IMR-90 (cell line): ENCODE results near the gene PDE11A.
A peak's percentile ranks its signal among the peaks of the same experiment; 100 is the strongest.

Source experiments
- BHLHE40 ChIP-seq: fragments of 150-350 bp; IDR thresholded peaks from 2 replicates; pipeline ENCODE4 v1.6.1; 2016; ENCODE audit warnings: mild to moderate bottlenecking, low read depth, low read length
- CEBPB ChIP-seq: IDR thresholded peaks from 2 replicates; pipeline ENCODE4 v1.6.1; 2012; ENCODE audit warnings: low read depth, low read length, improper control_type of control experiment
- CHD1 ChIP-seq: IDR thresholded peaks from 2 replicates; pipeline ENCODE4 v1.6.1; 2012; ENCODE audit warnings: low read depth, low read length, improper control_type of control experiment
- CTCF ChIP-seq: conservative IDR thresholded peaks from 2 replicates; pipeline ENCODE4 v1.5.1; 2012; ENCODE audit warnings: mild to moderate bottlenecking, low read depth, low read length, improper control_type of control experiment
- FOS ChIP-seq: fragments of 150-350 bp; IDR thresholded peaks from 2 replicates; pipeline ENCODE4 v1.6.1; 2016; ENCODE audit warnings: low read depth, low read length
- MAFK ChIP-seq: IDR thresholded peaks from 2 replicates; pipeline ENCODE4 v1.6.1; 2012; ENCODE audit warnings: low read depth, low read length, improper control_type of control experiment
- MAZ ChIP-seq: IDR thresholded peaks from 2 replicates; pipeline ENCODE4 v1.6.1; 2012; ENCODE audit warnings: low read depth, mild to moderate bottlenecking, low read length, improper control_type of control experiment, moderate library complexity, borderline replicate concordance
- MXI1 ChIP-seq: IDR thresholded peaks from 2 replicates; pipeline ENCODE4 v1.6.1; 2012; ENCODE audit warnings: low read depth, mild to moderate bottlenecking, low read length, moderate library complexity, borderline replicate concordance
- POLR2A ChIP-seq: IDR thresholded peaks from 2 replicates; pipeline ENCODE4 v1.6.1; 2012; ENCODE audit warnings: mild to moderate bottlenecking, low read depth, low read length
- RAD21 ChIP-seq: IDR thresholded peaks from 2 replicates; pipeline ENCODE4 v1.6.1; 2012; ENCODE audit warnings: low read length, improper control_type of control experiment
- RCOR1 ChIP-seq: IDR thresholded peaks from 2 replicates; pipeline ENCODE4 v1.6.1; 2012; ENCODE audit warnings: mild to moderate bottlenecking, low read length, improper control_type of control experiment; ENCODE audit not compliant: insufficient replicate concordance
- RFX5 ChIP-seq: IDR thresholded peaks from 2 replicates; pipeline ENCODE4 v1.8.0; 2012; ENCODE audit warnings: low read depth, mild to moderate bottlenecking, low read length, moderate library complexity
- SMC3 ChIP-seq: fragments of 150-350 bp; IDR thresholded peaks from 2 replicates; pipeline ENCODE4 v1.6.1; 2016; ENCODE audit warnings: low read depth, mild to moderate bottlenecking, antibody characterized with exemption, low read length, moderate library complexity
- USF2 ChIP-seq: fragments of 150-350 bp; IDR thresholded peaks from 2 replicates; pipeline ENCODE4 v1.6.1; 2017; ENCODE audit warnings: mild to moderate bottlenecking, antibody characterized with exemption, low read length, low read depth

GRCh38 chr2:177665948-177666347 is 406.6 kb downstream of the PDE11A start:
- no peak for TF ChIP-seq POLR2A
- TF ChIP-seq CTCF: no peak
- no peak for TF ChIP-seq RFX5
- TF ChIP-seq MAFK: peak; percentile 80
- TF ChIP-seq MAZ: no peak
- no peak for TF ChIP-seq SMC3
- TF ChIP-seq CHD1: no peak
- no peak for TF ChIP-seq MXI1
- TF ChIP-seq CEBPB: no peak
- no peak for TF ChIP-seq RCOR1
- no peak for TF ChIP-seq USF2
- TF ChIP-seq BHLHE40: no peak
- no peak for TF ChIP-seq RAD21
- TF ChIP-seq FOS: no peak
